Upper lobe of left lung (tissue), 6 donors: ENCODE results near the gene MYMK. TPM values are rescaled to one million over a fixed set of nuclear protein-coding genes. Genes with fewer than 3 reads are reported as not detected.

Experiments
- ATAC-seq, 2 donors: fragments of 200-7000 bp; cut with Tn5 transposase; one replicate each; pipeline ENCODE4 v1.9.1; 2022; ENCODE audit warnings: mild to moderate bottlenecking in 2 of 2, moderate library complexity in 2 of 2; ENCODE audit not compliant: low FRiP score in 2 of 2
- DNase-seq, 2 donors: peaks; one replicate each; pipeline ENCODE4 v3.0.0-alpha.2; 2019 to 2020
- H3K27ac ChIP-seq, 4 donors: fragments of 200-600 bp; sonication (generic); one replicate each; pipeline ENCODE4 v1.5.1; 2016 to 2019
- H3K27me3 ChIP-seq, 4 donors: fragments of 200-600 bp; sonication (generic); one replicate each; pipeline ENCODE4 v1.5.1; 2017 to 2019
- H3K36me3 ChIP-seq, 4 donors: fragments of 200-600 bp; sonication (generic); one replicate each; pipeline ENCODE4 v1.5.1; 2016 to 2019
- H3K4me1 ChIP-seq, 4 donors: fragments of 200-600 bp; sonication (generic); one replicate each; pipeline ENCODE4 v1.5.1; 2018 to 2019
- H3K4me3 ChIP-seq, 4 donors: fragments of 200-600 bp; sonication (generic); one replicate each; pipeline ENCODE4 v1.5.1; 2017 to 2019; ENCODE audit warnings: mild to moderate bottlenecking in 2 of 4, moderate library complexity in 1 of 4
- H3K9me3 ChIP-seq, 4 donors: fragments of 200-600 bp; sonication (generic); one replicate each; pipeline ENCODE4 v1.5.1; 2018 to 2019
- EP300 ChIP-seq, 4 donors: sonication (generic); formaldehyde crosslinking; IDR thresholded peaks; one replicate each; pipeline ENCODE4 v1.5.1; 2017; ENCODE audit warnings: antibody characterized with exemption in 4 of 4, control low read depth in 2 of 4
- POLR2A ChIP-seq, 4 donors: fragments of 450-650 bp; IDR thresholded peaks; one replicate each; pipeline ENCODE4 v1.5.1; 2016 to 2017; ENCODE audit warnings: antibody characterized with exemption in 4 of 4, mild to moderate bottlenecking in 2 of 4
- POLR2AphosphoS5 ChIP-seq, 2 donors: sonication (generic); formaldehyde crosslinking; IDR thresholded peaks; one replicate each; pipeline ENCODE4 v1.5.1; 2017; ENCODE audit warnings: antibody characterized with exemption in 2 of 2
- WGBS, 2 donors: methylation state at CpG; one replicate each; pipeline ENCODE4 v1.1.5; 2017 to 2018; 5-methylcytosine and 5-hydroxymethylcytosine counted together
- total RNA-seq, 6 donors: library from RNA; depleted of rRNA in 4 of 6; stranded (reverse); fragments of >200 nt in 4 of 6; gene quantifications; one replicate each; pipeline versions ENCODE4 v1.1.0 to v1.2.1, GENCODE V29; 2016 to 2021
- TF ChIP-seq, protein P1 (sequence below), 6 experiments: fragments of 450-650 bp in 4 of 6; fragments of 200-600 bp in 2 of 6; sonication (generic) in 2 of 6; IDR thresholded peaks; one replicate each; pipeline ENCODE4 v1.5.1; 2016 to 2019; ENCODE audit warnings: antibody characterized with exemption in 6 of 6
- donor health status: DM: no; HTN: no; CAD: no; lungs with moderate emphysema.
- donor health status: DM: no; HTN: yes; CAD: no; lungs with severe emphysema.

The MYMK gene
- total RNA-seq, 6 donors from 2014 or later: not detected

DNA sequence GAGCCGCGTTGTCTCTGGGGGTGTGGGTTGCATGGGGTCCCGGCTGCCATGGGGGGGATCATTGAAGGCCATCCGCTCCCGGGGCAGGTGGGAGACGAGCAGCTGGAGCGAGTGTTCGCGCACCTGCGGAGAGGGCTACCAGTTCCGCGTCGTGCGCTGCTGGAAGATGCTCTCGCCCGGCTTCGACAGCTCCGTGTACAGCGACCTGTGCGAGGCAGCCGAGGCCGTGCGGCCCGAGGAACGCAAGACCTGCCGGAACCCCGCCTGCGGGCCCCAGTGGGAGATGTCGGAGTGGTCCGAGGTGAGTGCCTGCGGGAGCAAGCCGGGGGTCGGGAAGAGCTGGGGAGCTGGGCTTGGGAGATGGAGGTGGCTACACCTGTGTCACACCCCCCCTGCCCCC is 43.4 kb upstream of the MYMK start:
- peak in 1 of 2 donors; percentile 84 for DNase-seq

GRCh38 chr9:133566817-133567216 is 42.1 kb upstream of the MYMK start:
- Histone ChIP-seq H3K9me3 (no peaks in the 10 kb centered on the region), H3K36me3 (peaks cover 0 to 6% (median 0%) of the 10 kb centered on the region in 4 donors), H3K4me1 (peaks cover 10 to 25% (median 17%) of the 10 kb centered on the region in 4 donors), H3K27me3 (no peaks in the 10 kb centered on the region), H3K27ac (no peak overlapping the region), H3K4me3 (no peak overlapping the region)
- WGBS, 2 donors: 80 to 95% methylated on average over 1 to 16 of the region's 17 CpGs
- peak in 1 of 2 donors; percentile 73 for DNase-seq
- no peak for TF ChIP-seq POLR2AphosphoS5 (IDR thresholded peaks at IDR 0.05)
- no peak for TF ChIP-seq POLR2A (IDR thresholded peaks at IDR 0.05)
- TF ChIP-seq EP300 (IDR thresholded peaks at IDR 0.05): no peak
- TF ChIP-seq, protein P1, sequence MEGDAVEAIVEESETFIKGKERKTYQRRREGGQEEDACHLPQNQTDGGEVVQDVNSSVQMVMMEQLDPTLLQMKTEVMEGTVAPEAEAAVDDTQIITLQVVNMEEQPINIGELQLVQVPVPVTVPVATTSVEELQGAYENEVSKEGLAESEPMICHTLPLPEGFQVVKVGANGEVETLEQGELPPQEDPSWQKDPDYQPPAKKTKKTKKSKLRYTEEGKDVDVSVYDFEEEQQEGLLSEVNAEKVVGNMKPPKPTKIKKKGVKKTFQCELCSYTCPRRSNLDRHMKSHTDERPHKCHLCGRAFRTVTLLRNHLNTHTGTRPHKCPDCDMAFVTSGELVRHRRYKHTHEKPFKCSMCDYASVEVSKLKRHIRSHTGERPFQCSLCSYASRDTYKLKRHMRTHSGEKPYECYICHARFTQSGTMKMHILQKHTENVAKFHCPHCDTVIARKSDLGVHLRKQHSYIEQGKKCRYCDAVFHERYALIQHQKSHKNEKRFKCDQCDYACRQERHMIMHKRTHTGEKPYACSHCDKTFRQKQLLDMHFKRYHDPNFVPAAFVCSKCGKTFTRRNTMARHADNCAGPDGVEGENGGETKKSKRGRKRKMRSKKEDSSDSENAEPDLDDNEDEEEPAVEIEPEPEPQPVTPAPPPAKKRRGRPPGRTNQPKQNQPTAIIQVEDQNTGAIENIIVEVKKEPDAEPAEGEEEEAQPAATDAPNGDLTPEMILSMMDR (IDR thresholded peaks at IDR 0.05): no peak
- no peak for ATAC-seq

More for the DNA sequence above, 43.4 kb upstream of the MYMK start:
- ATAC-seq: no peak
- no peak overlapping the region for H3K27ac ChIP-seq
- H3K4me1 ChIP-seq: peaks cover 13 to 35% (median 22%) of the 10 kb centered on the region in 4 donors
- no peaks in the 10 kb centered on the region for H3K9me3 ChIP-seq
- H3K4me3 ChIP-seq: no peak overlapping the region
- TF ChIP-seq, protein P1 (IDR thresholded peaks at IDR 0.05): no peak
- TF ChIP-seq POLR2AphosphoS5 (IDR thresholded peaks at IDR 0.05) (no peak), EP300 (IDR thresholded peaks at IDR 0.05) (no peak), POLR2A (IDR thresholded peaks at IDR 0.05) (no peak)
- no peaks in the 10 kb centered on the region for H3K27me3 ChIP-seq
- H3K36me3 ChIP-seq: peaks cover 0 to 6% (median 0%) of the 10 kb centered on the region in 4 donors
- 88 to 97% methylated on average over 32 to 33 of the region's 33 CpGs for WGBS, 2 donors

DNA sequence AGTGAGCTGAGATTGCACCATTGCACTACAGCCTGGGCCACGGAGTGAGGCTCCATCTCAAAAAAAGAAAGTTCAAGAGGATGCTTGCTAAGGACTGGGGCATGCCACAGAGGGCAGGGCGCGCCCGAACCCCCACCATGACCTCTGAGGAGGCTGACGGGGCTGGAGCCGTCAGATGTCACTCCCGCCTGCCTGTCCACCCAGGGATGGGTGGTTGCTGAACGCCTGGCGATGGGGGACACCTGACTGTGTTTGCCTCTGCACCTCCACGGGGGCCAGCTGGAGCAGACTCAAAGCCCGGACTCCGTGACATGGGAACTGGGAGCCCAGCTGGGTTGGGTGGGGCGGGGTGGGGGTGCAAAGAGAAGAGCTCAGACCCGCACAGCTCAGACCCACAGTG is 41.6 kb upstream of the MYMK start:
- Histone ChIP-seq H3K4me3 (no peak overlapping the region), H3K36me3 (peaks cover 0 to 6% (median 0%) of the 10 kb centered on the region in 4 donors), H3K9me3 (no peaks in the 10 kb centered on the region), H3K4me1 (peaks cover 10 to 23% (median 15%) of the 10 kb centered on the region in 4 donors), H3K27ac (no peak overlapping the region), H3K27me3 (no peaks in the 10 kb centered on the region)
- TF ChIP-seq POLR2A (IDR thresholded peaks at IDR 0.05): no peak
- no peak for TF ChIP-seq POLR2AphosphoS5 (IDR thresholded peaks at IDR 0.05)
- TF ChIP-seq, protein P1 (IDR thresholded peaks at IDR 0.05): no peak
- TF ChIP-seq EP300 (IDR thresholded peaks at IDR 0.05): no peak
- DNase-seq: peak in 1 of 2 donors; percentile 53
- WGBS, 2 donors: 90 to 91% methylated on average over 7 to 14 of the region's 14 CpGs
- no peak for ATAC-seq

DNA sequence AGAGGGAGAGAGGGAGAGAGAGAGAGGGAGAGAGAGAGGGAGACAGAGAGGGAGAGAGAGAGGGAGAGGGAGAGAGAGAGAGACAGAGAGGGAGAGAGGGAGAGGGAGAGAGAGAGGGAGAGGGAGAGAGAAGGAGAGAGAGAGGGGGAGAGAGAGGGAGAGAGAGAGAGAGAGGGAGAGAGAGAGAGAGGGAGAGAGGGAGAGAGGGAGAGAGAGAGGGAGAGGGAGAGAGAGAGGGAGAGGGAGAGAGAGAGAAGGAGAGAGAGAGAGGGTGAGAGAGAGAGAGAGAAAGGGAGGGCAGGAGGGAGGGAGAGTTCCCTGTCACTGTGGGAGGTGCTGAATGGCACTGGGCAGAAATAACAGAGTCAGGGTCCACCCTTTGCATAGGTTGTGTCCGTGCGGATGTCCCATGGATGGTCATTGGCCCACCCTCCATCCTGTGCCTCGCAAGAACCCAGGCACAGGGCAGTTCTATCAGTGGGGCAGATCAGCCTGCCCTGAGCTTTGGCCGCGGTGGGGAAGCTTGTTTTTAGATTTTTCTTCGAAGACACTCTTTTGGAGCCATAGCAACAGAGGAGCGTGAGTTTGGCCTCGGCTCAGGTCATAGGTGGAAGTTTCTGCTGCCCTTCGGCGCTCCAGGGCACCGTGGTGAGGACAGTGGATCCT is 39.8 kb upstream of the MYMK start:
- Histone ChIP-seq H3K27me3 (no peaks in the 10 kb centered on the region), H3K27ac (peak overlapping the region; percentile 48 to 69 (median 58)), H3K4me3 (no peak overlapping the region), H3K9me3 (no peaks in the 10 kb centered on the region), H3K4me1 (peaks cover 13 to 28% (median 22%) of the 10 kb centered on the region in 4 donors), H3K36me3 (peaks cover 0 to 5% (median 0%) of the 10 kb centered on the region in 4 donors)
- ATAC-seq (no peak), DNase-seq (no peak)
- 71 to 87% methylated on average over 11 of the region's 11 CpGs for WGBS, 2 donors
- TF ChIP-seq POLR2A (IDR thresholded peaks at IDR 0.05) (no peak), EP300 (IDR thresholded peaks at IDR 0.05) (no peak), POLR2AphosphoS5 (IDR thresholded peaks at IDR 0.05) (no peak)
- TF ChIP-seq, protein P1 (IDR thresholded peaks at IDR 0.05): peak in 2 of 6 experiments; percentile 60 to 83
